RWPE1 (cell line): ENCODE data around the gene CTXN1.

Source experiments
- CTCF ChIA-PET: fragments of 350-600 bp; sonication (Branson Sonifier 250); formaldehyde crosslinking; extraction: SDS; loops from one replicate; lab custom pipeline; 2021; lab: Yijun Ruan, JAX
- POLR2A ChIA-PET: fragments of 400-600 bp; formaldehyde crosslinking; extraction: SDS; loops from one replicate; lab custom pipeline; 2020; ENCODE audit warnings: antibody characterized with exemption; ENCODE audit not compliant: low non-redundant PET; lab: Yijun Ruan, JAX
- DNase-seq: peaks from one replicate; pipeline ENCODE4 v3.0.0; 2012; ENCODE audit warnings: low spot score
- H3K27ac ChIP-seq: fragments of 450-650 bp; 2 replicates; pipeline ENCODE4 v1.5.1; 2017
- CTCF ChIP-seq: fragments of 450-650 bp; conservative IDR thresholded peaks from 2 replicates; pipeline ENCODE4 v1.5.1; 2017; ENCODE audit warnings: low read depth, mild to moderate bottlenecking

CTXN1 gene

GRCh38 chr19:7969555-7969939 lies 43.6 kb upstream of the CTXN1 start:
- POLR2A ChIA-PET: no interaction called here
- CTCF ChIA-PET: no interaction called here
- DNase-seq: no peak
- peak overlapping the region; percentile 49 for H3K27ac ChIP-seq
- no peak for TF ChIP-seq CTCF

- no peak for TF ChIP-seq CTCF
- POLR2A ChIA-PET: no interaction called here
- H3K27ac ChIP-seq: peak overlapping the region; percentile 49
- no peak for DNase-seq
- CTCF ChIA-PET: no interaction called here
Measured at GRCh38 chr19:7968796-7969554, 43.0 kb upstream of the CTXN1 start.

- CTCF ChIA-PET: interaction anchor here (0.5 kb wide), 1 partner anchor 21 kb away, joined by 3 read pairs; no protein-coding TSS in a partner anchor
- peak overlapping the region; percentile 49 for H3K27ac ChIP-seq
- DNase-seq: no peak
- POLR2A ChIA-PET: no interaction called here
- no peak for TF ChIP-seq CTCF
Measured at GRCh38 chr19:7968008-7968795, 42.3 kb upstream of the CTXN1 start.

DNA sequence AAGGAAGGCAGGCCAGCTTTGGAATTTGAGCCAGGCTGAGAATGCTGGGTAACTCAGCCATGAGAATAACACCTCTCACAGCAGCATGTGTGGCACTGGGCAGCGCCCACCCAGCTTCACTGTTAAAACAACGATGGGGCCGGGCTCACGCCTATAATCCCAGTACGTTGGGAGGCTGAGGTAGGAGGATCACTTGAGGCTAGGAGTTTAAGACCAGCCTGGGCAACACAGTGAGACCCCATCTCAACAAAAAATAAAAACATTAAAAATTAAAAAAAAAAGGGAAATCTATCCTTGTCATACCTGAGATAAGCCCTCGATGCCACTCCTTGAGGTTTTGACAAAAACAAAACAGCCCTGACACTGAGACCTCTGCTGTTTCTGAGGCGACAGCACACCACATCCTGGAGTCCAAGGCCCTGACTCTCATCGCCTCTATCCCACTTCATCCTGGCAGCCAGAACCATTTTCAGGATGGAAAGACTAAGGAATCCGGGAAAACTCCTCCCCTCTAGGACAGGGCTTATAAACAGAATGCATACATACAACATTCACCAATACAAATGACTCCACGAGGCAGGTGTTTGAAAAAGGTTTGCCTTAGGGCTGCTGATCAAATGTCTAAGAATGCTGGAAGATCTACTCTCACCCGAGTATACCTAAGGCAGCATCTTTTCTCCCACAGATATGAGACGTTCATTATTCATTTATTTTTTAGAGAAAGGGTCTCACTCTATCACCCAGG lies 40.2 kb upstream of the CTXN1 start:
- ChIA-PET POLR2A (interaction anchor here (0.6 kb wide), 1 partner anchor 114 kb away, joined by 3 read pairs; no protein-coding TSS in a partner anchor), CTCF (no interaction called here)
- TF ChIP-seq CTCF: no peak
- no peak for DNase-seq
- H3K27ac ChIP-seq: peak overlapping the region; percentile 11; the same call in 1 of the 2 replicates

DNA sequence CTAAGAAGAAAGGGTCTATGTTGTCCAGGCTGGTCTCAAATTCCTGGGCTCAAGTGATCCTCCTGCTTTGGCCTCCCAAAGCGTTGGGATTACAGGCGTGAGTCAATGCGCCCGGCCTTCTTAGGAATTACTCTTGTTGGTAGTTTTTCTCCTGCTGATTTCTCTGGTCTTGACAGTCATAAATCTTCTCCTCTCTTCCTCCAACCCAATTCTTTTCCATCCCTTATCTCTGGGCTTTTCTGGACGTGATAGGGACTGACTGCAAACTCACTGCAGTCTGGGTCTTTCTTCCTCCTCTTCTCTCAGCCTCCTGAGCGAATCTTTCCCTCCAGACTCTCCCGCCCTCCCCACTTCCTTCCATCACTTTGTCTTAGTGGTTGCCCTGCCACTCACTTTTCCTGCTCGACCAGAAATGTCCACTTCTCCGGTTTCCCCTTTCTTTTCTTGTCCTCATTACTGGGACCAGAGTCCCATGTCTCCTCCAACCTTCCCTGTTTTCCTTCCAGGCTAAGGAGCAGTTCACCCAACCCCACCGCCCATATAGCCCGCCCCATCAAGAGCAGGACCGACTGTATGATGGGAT lies 39.4 kb upstream of the CTXN1 start:
- ChIA-PET CTCF (no interaction called here), POLR2A (interaction anchor here (0.6 kb wide), 1 partner anchor 113 kb away, joined by 3 read pairs; no protein-coding TSS in a partner anchor)
- peak overlapping the region; percentile 11; the same call in 1 of the 2 replicates for H3K27ac ChIP-seq
- no peak for DNase-seq
- TF ChIP-seq CTCF: no peak

GRCh38 chr19:7963566-7963965 lies 37.6 kb upstream of the CTXN1 start:
- TF ChIP-seq CTCF: no peak

More at GRCh38 chr19:7963566-7963965, 37.6 kb upstream of the CTXN1 start:
- H3K27ac ChIP-seq: peak overlapping the region; percentile 3; the same call in 1 of the 2 replicates
- POLR2A ChIA-PET: no interaction called here
- CTCF ChIA-PET: no interaction called here
- DNase-seq: no peak
